ENCODE measurements around the gene DDX25. TPM values are rescaled to one million over a fixed set of nuclear protein-coding genes. Genes with fewer than 3 reads are reported as not detected.

DDX25 gene
- total RNA-seq, 1 experiment from 2014 or later = 0.39 TPM

DNA sequence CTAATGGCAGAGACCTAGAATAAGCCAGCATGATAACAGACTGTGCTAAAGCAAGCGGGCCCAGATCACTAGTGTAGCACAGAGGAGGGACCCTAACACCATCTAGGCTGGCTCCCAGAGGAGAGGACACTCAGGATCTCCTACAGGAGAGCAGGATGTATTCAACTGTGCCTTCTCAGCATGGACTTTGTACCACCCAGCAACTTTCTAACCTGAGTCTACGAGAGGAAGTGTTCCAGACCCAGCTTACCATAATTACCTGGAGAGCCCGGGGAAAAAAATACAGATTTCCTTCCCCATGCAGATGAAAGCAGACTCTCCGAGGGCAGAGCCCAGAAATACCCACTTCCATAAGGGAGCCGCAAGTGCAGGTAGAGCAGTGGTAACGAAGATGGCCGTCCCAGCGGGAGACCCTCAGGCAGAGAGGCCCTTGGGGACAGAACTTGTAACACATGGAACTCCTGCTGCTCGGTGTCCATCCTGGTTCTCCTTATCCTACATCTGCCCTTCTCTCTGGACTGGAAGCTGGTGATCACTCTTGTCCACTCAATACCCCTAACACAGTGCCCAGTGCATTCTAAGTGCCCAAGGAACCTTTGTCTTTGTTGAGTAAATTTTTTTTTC is 20.2 kb downstream of the DDX25 start:
- intact Hi-C loops (cut with micrococcal nuclease; ENCODE audit: unreplicated experiment) = loop anchor here (5.0 kb wide), 1 partner anchor 138 kb away; the partner anchor contains the start of gene CDON
- POLR2A ChIA-PET (ENCODE audit: low non-redundant PET) = no interaction called here
- no TSS peak for BruUV-seq (replicated peaks)
- CTCF ChIA-PET = interaction anchor here (1.9 kb wide), 1 partner anchor 269 kb away, joined by 7 read pairs; no protein-coding TSS in a partner anchor
- TF ChIP-seq EZH2 (IDR thresholded peaks at IDR 0.05; ENCODE audit: borderline replicate concordance, low read depth, low read length, poor library complexity, severe bottlenecking) = no peak
- H3K36me3 ChIP-seq (ENCODE audit: insufficient read depth, low read length, poor library complexity, severe bottlenecking) = no peaks in the 10 kb centered on the region
- H3K9me3 ChIP-seq (ENCODE audit: low read depth, low read length, poor library complexity, severe bottlenecking) = no peaks in the 10 kb centered on the region
- no peak for DNase-seq (ENCODE audit: low spot score)
- no peak overlapping the region for H3K4me3 ChIP-seq (ENCODE audit: low read depth, low read length, poor library complexity, severe bottlenecking)
- H3K27ac ChIP-seq (ENCODE audit: low read depth, low read length, poor library complexity, severe bottlenecking) = no peak overlapping the region
- peaks cover 12% of the 10 kb centered on the region for H3K27me3 ChIP-seq (replicated peaks; ENCODE audit: insufficient read depth, low read depth, low read length, poor library complexity)
- H3K4me1 ChIP-seq (ENCODE audit: insufficient read depth, low read length, poor library complexity, severe bottlenecking) = no peaks in the 10 kb centered on the region

DNA sequence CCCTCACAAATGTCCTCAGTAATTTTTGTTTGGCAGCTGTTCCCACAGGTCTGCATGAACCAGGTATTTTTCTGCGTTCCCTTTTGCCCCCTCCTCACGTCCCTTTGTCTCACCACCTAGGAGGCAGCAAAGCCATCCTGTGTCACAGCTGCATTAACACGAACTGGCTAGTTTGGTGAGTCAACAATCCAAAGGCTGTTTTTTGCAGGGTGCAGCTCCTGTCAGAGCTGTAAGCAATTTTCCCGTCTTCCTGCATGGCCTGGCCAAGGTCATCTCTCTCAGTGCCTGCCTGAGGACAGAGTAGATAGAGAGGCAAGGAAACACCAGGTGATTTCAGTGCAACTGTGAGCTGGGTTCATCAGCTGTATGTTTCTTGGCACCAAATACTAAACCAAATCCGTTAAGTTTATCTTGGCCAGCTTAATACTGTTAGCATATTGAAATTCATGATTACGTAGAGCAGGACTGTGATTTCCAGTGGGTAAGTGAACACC is 21.0 kb downstream of the DDX25 start:
- no peaks in the 10 kb centered on the region for H3K9me3 ChIP-seq (ENCODE audit: low read depth, low read length, poor library complexity, severe bottlenecking)
- DNase-seq (ENCODE audit: low spot score) = no peak
- no peak for TF ChIP-seq EZH2 (IDR thresholded peaks at IDR 0.05; ENCODE audit: borderline replicate concordance, low read depth, low read length, poor library complexity, severe bottlenecking)
- TF ChIP-seq, protein P1, sequence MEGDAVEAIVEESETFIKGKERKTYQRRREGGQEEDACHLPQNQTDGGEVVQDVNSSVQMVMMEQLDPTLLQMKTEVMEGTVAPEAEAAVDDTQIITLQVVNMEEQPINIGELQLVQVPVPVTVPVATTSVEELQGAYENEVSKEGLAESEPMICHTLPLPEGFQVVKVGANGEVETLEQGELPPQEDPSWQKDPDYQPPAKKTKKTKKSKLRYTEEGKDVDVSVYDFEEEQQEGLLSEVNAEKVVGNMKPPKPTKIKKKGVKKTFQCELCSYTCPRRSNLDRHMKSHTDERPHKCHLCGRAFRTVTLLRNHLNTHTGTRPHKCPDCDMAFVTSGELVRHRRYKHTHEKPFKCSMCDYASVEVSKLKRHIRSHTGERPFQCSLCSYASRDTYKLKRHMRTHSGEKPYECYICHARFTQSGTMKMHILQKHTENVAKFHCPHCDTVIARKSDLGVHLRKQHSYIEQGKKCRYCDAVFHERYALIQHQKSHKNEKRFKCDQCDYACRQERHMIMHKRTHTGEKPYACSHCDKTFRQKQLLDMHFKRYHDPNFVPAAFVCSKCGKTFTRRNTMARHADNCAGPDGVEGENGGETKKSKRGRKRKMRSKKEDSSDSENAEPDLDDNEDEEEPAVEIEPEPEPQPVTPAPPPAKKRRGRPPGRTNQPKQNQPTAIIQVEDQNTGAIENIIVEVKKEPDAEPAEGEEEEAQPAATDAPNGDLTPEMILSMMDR (conservative IDR thresholded peaks at IDR 0.05; ENCODE audit: low read depth, low read length) = no peak
- no peak overlapping the region for H3K4me3 ChIP-seq (ENCODE audit: low read depth, low read length, poor library complexity, severe bottlenecking)
- BruUV-seq (replicated peaks) = no TSS peak
- no peak overlapping the region for H3K27ac ChIP-seq (ENCODE audit: low read depth, low read length, poor library complexity, severe bottlenecking)
- intact Hi-C loops (cut with micrococcal nuclease; ENCODE audit: unreplicated experiment) = loop anchor here (5.0 kb wide), 1 partner anchor 137 kb away; the partner anchor contains the start of gene CDON
- no peaks in the 10 kb centered on the region for H3K4me1 ChIP-seq (ENCODE audit: insufficient read depth, low read length, poor library complexity, severe bottlenecking)
- CTCF ChIA-PET = no interaction called here
- H3K27me3 ChIP-seq (replicated peaks; ENCODE audit: insufficient read depth, low read depth, low read length, poor library complexity) = peaks cover 12% of the 10 kb centered on the region
- no peaks in the 10 kb centered on the region for H3K36me3 ChIP-seq (ENCODE audit: insufficient read depth, low read length, poor library complexity, severe bottlenecking)
- POLR2A ChIA-PET (ENCODE audit: low non-redundant PET) = no interaction called here

DNA sequence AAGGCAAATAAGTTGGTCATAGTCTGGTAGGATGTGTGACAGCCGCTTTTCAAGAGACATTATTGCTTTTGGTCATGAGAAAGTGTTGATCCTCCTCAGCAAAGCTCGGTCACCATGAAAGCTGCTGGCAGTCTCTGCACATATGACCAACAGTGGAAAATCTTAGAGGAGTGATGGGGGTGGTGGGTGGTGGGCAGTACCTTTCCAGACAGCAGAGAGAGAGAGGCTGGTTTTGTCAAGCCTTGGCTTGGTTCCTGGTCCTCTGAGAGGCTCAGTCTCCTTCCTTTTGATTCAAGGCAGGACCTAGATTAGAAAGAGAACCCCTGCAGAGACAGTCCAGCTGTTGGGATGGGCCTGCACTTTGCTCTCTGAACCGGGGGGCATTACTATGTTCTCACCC is 21.5 kb downstream of the DDX25 start:
- ChIA-PET POLR2A (ENCODE audit: low non-redundant PET) (no interaction called here), CTCF (no interaction called here)
- TF ChIP-seq, protein P1 (conservative IDR thresholded peaks at IDR 0.05; ENCODE audit: low read depth, low read length) = no peak
- TF ChIP-seq EZH2 (IDR thresholded peaks at IDR 0.05; ENCODE audit: borderline replicate concordance, low read depth, low read length, poor library complexity, severe bottlenecking) = no peak
- no TSS peak for BruUV-seq (replicated peaks)
- no peak overlapping the region for H3K4me3 ChIP-seq (ENCODE audit: low read depth, low read length, poor library complexity, severe bottlenecking)
- H3K36me3 ChIP-seq (ENCODE audit: insufficient read depth, low read length, poor library complexity, severe bottlenecking) = no peaks in the 10 kb centered on the region
- no peaks in the 10 kb centered on the region for H3K4me1 ChIP-seq (ENCODE audit: insufficient read depth, low read length, poor library complexity, severe bottlenecking)
- no peak overlapping the region for H3K27ac ChIP-seq (ENCODE audit: low read depth, low read length, poor library complexity, severe bottlenecking)
- H3K27me3 ChIP-seq (replicated peaks; ENCODE audit: insufficient read depth, low read depth, low read length, poor library complexity) = peaks cover 12% of the 10 kb centered on the region
- intact Hi-C loops (cut with micrococcal nuclease; ENCODE audit: unreplicated experiment) = loop anchor here (5.0 kb wide), 1 partner anchor 136 kb away; the partner anchor contains the start of gene CDON
- DNase-seq (ENCODE audit: low spot score) = no peak
- H3K9me3 ChIP-seq (ENCODE audit: low read depth, low read length, poor library complexity, severe bottlenecking) = no peaks in the 10 kb centered on the region

Measured in A673 (cell line).